HepG2 (cell line): ENCODE results near the gene RRP36. TPM values are rescaled to one million over a fixed set of nuclear protein-coding genes. Genes with fewer than 3 reads are reported as not detected.
A peak's percentile ranks its signal among the peaks of the same experiment; 100 is the strongest.

Source experiments
- EP300 ChIP-seq, 3 experiments: sonication (generic) in 1 of 3; formaldehyde crosslinking in 1 of 3; IDR thresholded peaks; 2 replicates each; pipeline versions ENCODE4 v1.5.1 to v1.6.1; 2011 to 2020; ENCODE audit warnings: low read depth in 2 of 3, low read length in 2 of 3, borderline replicate concordance in 1 of 3, improper control_type of control experiment in 1 of 3, mild to moderate bottlenecking in 1 of 3, missing genetic modification reagents in 1 of 3, moderate library complexity in 1 of 3
- FOXC1 ChIP-seq: sonication (generic); formaldehyde crosslinking; IDR thresholded peaks from 2 replicates; pipeline ENCODE4 v1.8.0; 2022; ENCODE audit warnings: mild to moderate bottlenecking, missing genetic modification reagents, borderline replicate concordance
- GABPA ChIP-seq, 2 experiments: IDR thresholded peaks; 2 replicates each; pipeline ENCODE4 v1.6.1; 2011 to 2016; ENCODE audit warnings: low read depth in 2 of 2, low read length in 1 of 2, missing biosample characterization in 1 of 2, missing genetic modification characterization in 1 of 2
- GPBP1L1 ChIP-seq: sonication (generic); formaldehyde crosslinking; IDR thresholded peaks from 2 replicates; pipeline ENCODE4 v1.5.0; 2020; ENCODE audit warnings: mild to moderate bottlenecking, missing genetic modification reagents
- MATR3 ChIP-seq: sonication (generic); formaldehyde crosslinking; IDR thresholded peaks from 2 replicates; pipeline ENCODE4 v1.4.0; 2020; ENCODE audit warnings: missing genetic modification reagents
- MTA3 ChIP-seq: sonication (generic); formaldehyde crosslinking; IDR thresholded peaks from 2 replicates; pipeline ENCODE4 v1.4.0; 2020; ENCODE audit warnings: missing genetic modification reagents
- NFE2 ChIP-seq: sonication (generic); formaldehyde crosslinking; IDR thresholded peaks from 2 replicates; pipeline ENCODE4 v1.4.0; 2020; ENCODE audit warnings: missing genetic modification reagents
- SOX6 ChIP-seq, 2 experiments: fragments of 450-650 bp in 1 of 2; sonication (generic) in 1 of 2; formaldehyde crosslinking in 1 of 2; IDR thresholded peaks; 2 replicates each; pipeline versions ENCODE4 v1.4.0 to v1.6.1; 2017 to 2020; ENCODE audit warnings: antibody characterized with exemption in 1 of 2, mild to moderate bottlenecking in 1 of 2, missing genetic modification reagents in 1 of 2
- SP2 ChIP-seq: sonication (generic); formaldehyde crosslinking; IDR thresholded peaks from 2 replicates; pipeline ENCODE4 v1.5.1; 2020; ENCODE audit warnings: mild to moderate bottlenecking, missing genetic modification reagents
- SRSF9 ChIP-seq: fragments of 200-400 bp; formaldehyde crosslinking; IDR thresholded peaks from 2 replicates; pipeline ENCODE4 v1.6.1; 2018; ENCODE audit warnings: borderline replicate concordance, mild to moderate bottlenecking, low read depth, low read length; ENCODE audit not compliant: insufficient read depth, poor library complexity, severe bottlenecking
- THAP11 ChIP-seq: IDR thresholded peaks from 2 replicates; pipeline ENCODE4 v1.6.1; 2016; ENCODE audit warnings: missing biosample characterization, missing genetic modification reagents
- TRAFD1 ChIP-seq: sonication (generic); formaldehyde crosslinking; IDR thresholded peaks from 2 replicates; pipeline ENCODE4 v1.5.1; 2020; ENCODE audit warnings: missing genetic modification reagents, mild to moderate bottlenecking, borderline replicate concordance
- U2AF2 ChIP-seq: fragments of 200-400 bp; formaldehyde crosslinking; IDR thresholded peaks from 2 replicates; pipeline ENCODE4 v1.6.1; 2017; ENCODE audit warnings: low read depth, mild to moderate bottlenecking, low read length
- ZBTB43 ChIP-seq: sonication (generic); formaldehyde crosslinking; conservative IDR thresholded peaks from 2 replicates; pipeline ENCODE4 v1.4.0; 2020; ENCODE audit warnings: missing genetic modification reagents
- ZNF230 ChIP-seq: sonication (generic); formaldehyde crosslinking; IDR thresholded peaks from 2 replicates; pipeline ENCODE4 v1.4.0; 2020; ENCODE audit warnings: mild to moderate bottlenecking, missing genetic modification reagents
- ZNF354B ChIP-seq: sonication (generic); formaldehyde crosslinking; IDR thresholded peaks from 2 replicates; pipeline ENCODE4 v1.8.0; 2022; ENCODE audit warnings: mild to moderate bottlenecking, missing genetic modification reagents
- ZNF879 ChIP-seq: sonication (generic); formaldehyde crosslinking; IDR thresholded peaks from 2 replicates; pipeline ENCODE4 v1.8.1; 2023; ENCODE audit warnings: missing genetic modification reagents
- polyA plus RNA-seq, 8 experiments: library from polyadenylated mRNA; depleted of rRNA in 3 of 8; stranded (reverse) in 7 of 8; unstranded in 1 of 8; fragments of >200 nt; fragmentation: Illumina TruSeq in 4 of 8; extraction: Trizol in 4 of 8; gene quantifications; 2 replicates each; pipeline versions ENCODE4 v1.2.1 to v1.2.3, GENCODE V29; 2011 to 2016; ENCODE audit warnings: low read depth in 4 of 8, missing spikeins in 1 of 8, mixed read lengths in 1 of 8; ENCODE audit not compliant: insufficient read depth in 1 of 8
- total RNA-seq, 5 experiments: library from RNA; depleted of rRNA; stranded (reverse); fragments of >200 nt; fragmentation: Illumina TruSeq; extraction: Trizol; gene quantifications; 2 replicates each; pipeline ENCODE4 v1.2.3, GENCODE V29; 2016; ENCODE audit warnings: low read depth in 1 of 5
- TF ChIP-seq, protein P1 (sequence below): sonication (generic); formaldehyde crosslinking; IDR thresholded peaks from 2 replicates; pipeline ENCODE4 v1.4.0; 2020; ENCODE audit warnings: missing genetic modification reagents, borderline replicate concordance
- TF ChIP-seq, protein P2 (sequence below): sonication (generic); formaldehyde crosslinking; IDR thresholded peaks from 2 replicates; pipeline ENCODE4 v1.4.0; 2020; ENCODE audit warnings: mild to moderate bottlenecking, low read depth, missing genetic modification reagents

RRP36 gene
- total and polyA plus RNA-seq, 2 of the 13 experiments (the other 11 are each of a cell fraction or from before 2014, with no cell fraction given), result 29.5 to 144 TPM

- TF ChIP-seq GPBP1L1 (CRISPR knock-in tag) (no peak), SP2 (peak; percentile 89), ZNF354B (CRISPR knock-in tag) (no peak), NFE2 (CRISPR knock-in tag) (no peak), MTA3 (CRISPR knock-in tag) (no peak), SRSF9 (no peak), TRAFD1 (peak; percentile 52; the same call in 1 of the 2 replicates), U2AF2 (no peak), GABPA (IDR thresholded peaks at IDR 0.05; ENCODE audit: low read depth, low read length) (no peak), GABPA (CRISPR knock-in tag; IDR thresholded peaks at IDR 0.05; ENCODE audit: low read depth) (peak; percentile 81), SOX6 (IDR thresholded peaks at IDR 0.05) (no peak), SOX6 (CRISPR knock-in tag; IDR thresholded peaks at IDR 0.05) (peak; percentile 52), THAP11 (peak; percentile 94), ZBTB43 (CRISPR knock-in tag) (0 out of 2 replicates have a peak, but pooled peaks have one; percentile 48), FOXC1 (CRISPR knock-in tag) (0 out of 2 replicates have a peak, but pooled peaks have one; percentile 32), ZNF879 (CRISPR knock-in tag) (no peak), EP300 (IDR thresholded peaks at IDR 0.05; ENCODE audit: low read depth in 2 of 2, low read length in 2 of 2) (peak in 1 of 2 experiments; percentile 18; a peak in 1 of 4 replicates), EP300 (CRISPR knock-in tag; IDR thresholded peaks at IDR 0.05; ENCODE audit: borderline replicate concordance) (no peak), MATR3 (CRISPR knock-in tag) (no peak), ZNF230 (CRISPR knock-in tag) (no peak; the same call in 1 of the 2 replicates)
- TF ChIP-seq, protein P1, sequence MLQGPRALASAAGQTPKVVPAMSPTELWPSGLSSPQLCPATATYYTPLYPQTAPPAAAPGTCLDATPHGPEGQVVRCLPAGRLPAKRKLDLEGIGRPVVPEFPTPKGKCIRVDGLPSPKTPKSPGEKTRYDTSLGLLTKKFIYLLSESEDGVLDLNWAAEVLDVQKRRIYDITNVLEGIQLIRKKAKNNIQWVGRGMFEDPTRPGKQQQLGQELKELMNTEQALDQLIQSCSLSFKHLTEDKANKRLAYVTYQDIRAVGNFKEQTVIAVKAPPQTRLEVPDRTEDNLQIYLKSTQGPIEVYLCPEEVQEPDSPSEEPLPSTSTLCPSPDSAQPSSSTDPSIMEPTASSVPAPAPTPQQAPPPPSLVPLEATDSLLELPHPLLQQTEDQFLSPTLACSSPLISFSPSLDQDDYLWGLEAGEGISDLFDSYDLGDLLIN (CRISPR knock-in tag), result no peak
- TF ChIP-seq, protein P2, sequence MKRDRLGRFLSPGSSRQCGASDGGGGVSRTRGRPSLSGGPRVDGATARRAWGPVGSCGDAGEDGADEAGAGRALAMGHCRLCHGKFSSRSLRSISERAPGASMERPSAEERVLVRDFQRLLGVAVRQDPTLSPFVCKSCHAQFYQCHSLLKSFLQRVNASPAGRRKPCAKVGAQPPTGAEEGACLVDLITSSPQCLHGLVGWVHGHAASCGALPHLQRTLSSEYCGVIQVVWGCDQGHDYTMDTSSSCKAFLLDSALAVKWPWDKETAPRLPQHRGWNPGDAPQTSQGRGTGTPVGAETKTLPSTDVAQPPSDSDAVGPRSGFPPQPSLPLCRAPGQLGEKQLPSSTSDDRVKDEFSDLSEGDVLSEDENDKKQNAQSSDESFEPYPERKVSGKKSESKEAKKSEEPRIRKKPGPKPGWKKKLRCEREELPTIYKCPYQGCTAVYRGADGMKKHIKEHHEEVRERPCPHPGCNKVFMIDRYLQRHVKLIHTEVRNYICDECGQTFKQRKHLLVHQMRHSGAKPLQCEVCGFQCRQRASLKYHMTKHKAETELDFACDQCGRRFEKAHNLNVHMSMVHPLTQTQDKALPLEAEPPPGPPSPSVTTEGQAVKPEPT (CRISPR knock-in tag), result no peak; the same call in 1 of the 2 replicates
These were observed 38.0 kb downstream of the RRP36 start, which contains the start of the genes KLC4 and MRPL2 (continued) for GRCh38 chr6:43059168-43060033.
